HL-60 (cell line): ENCODE data around the gene TGM1.

Source experiments
- DNase-seq, 2 experiments: peaks; one replicate each; pipeline ENCODE4 v3.0.0-alpha.2; 2010 to 2020; ENCODE audit warnings: low read depth in 1 of 2, low spot score in 1 of 2
- H3K27ac ChIP-seq: fragments of 250-450 bp; sonication (Bioruptor Pico); replicated peaks from 2 replicates; pipeline ENCODE4 v1.5.1; 2020; ENCODE audit warnings: mild to moderate bottlenecking, moderate library complexity
- H3K27me3 ChIP-seq: fragments of 250-450 bp; sonication (Bioruptor Pico); 2 replicates; pipeline ENCODE4 v1.5.1; 2021; ENCODE audit warnings: mild to moderate bottlenecking, moderate library complexity; ENCODE audit not compliant: insufficient read depth, poor library complexity, severe bottlenecking
- H3K4me3 ChIP-seq: replicated peaks from 2 replicates; pipeline ENCODE4 v1.5.1; 2011; ENCODE audit warnings: mild to moderate bottlenecking, control low read depth, low read length; ENCODE audit not compliant: insufficient read depth
- CTCF ChIP-seq: IDR thresholded peaks from one replicate; pipeline ENCODE4 v1.5.1; 2011; ENCODE audit warnings: low read length, control low read depth, inconsistent platforms; ENCODE audit not compliant: insufficient read depth
- GABPA ChIP-seq: IDR thresholded peaks from 2 replicates; pipeline ENCODE4 v1.6.1; 2012; ENCODE audit warnings: low read depth
- POLR2AphosphoS5 ChIP-seq: IDR thresholded peaks from 2 replicates; pipeline ENCODE4 v1.6.1; 2012; ENCODE audit warnings: low read depth
- REST ChIP-seq: IDR thresholded peaks from 2 replicates; pipeline ENCODE4 v1.6.1; 2012; ENCODE audit warnings: low read depth; ENCODE audit not compliant: insufficient replicate concordance
- SPI1 ChIP-seq: IDR thresholded peaks from 2 replicates; pipeline ENCODE4 v1.6.1; 2012; ENCODE audit warnings: low read depth, mild to moderate bottlenecking, borderline replicate concordance
- long read RNA-seq: library from polyadenylated mRNA; unstranded; transcript quantifications from one replicate; pipeline ENCODE4 v2.0.0, GENCODE V29; 2020

TGM1 gene
- long read RNA-seq, partial matches to known transcripts: 1 of 1 reads
- long read RNA-seq, other reads (novel, unspliced or antisense): 0 of 1 reads

- DNase-seq: no peak
- no peak for TF ChIP-seq CTCF
- TF ChIP-seq GABPA: no peak
- Histone ChIP-seq H3K27me3 (no peaks in the 10 kb centered on the region), H3K4me3 (no peak within 1 kb of the TSS), H3K27ac (no peak within 1 kb of the TSS)
These were observed at the start of gene TGM1 for GRCh38 chr14:24262821-24263733. Gene TGM1 (minus strand): TSS chr14:24263177. CDS start chr14:24262352, 825 bp downstream.

GRCh38 chr14:24311837-24312615 lies 49.0 kb upstream of the TGM1 start:
- Histone ChIP-seq H3K27me3 (no peaks in the 10 kb centered on the region), H3K4me3 (peak overlapping the region; percentile 47), H3K27ac (peak overlapping the region; percentile 93)
- TF ChIP-seq GABPA (no peak), POLR2AphosphoS5 (no peak; the same call in 1 of the 2 replicates), REST (no peak), SPI1 (no peak), CTCF (no peak)
- DNase-seq: peak; percentile 61 to 70

GRCh38 chr14:24310646-24311604 lies 47.9 kb upstream of the TGM1 start, which contains the start of gene LTB4R:
Gene LTB4R (plus strand): TSS chr14:24311502. CDS start chr14:24315652, 4,150 bp downstream.
- peak; percentile 60 to 61 for DNase-seq
- Histone ChIP-seq H3K27me3 (no peaks in the 10 kb centered on the region), H3K4me3 (peak within 1 kb of the TSS; percentile 47), H3K27ac (peak within 1 kb of the TSS; percentile 93)
- no peak for TF ChIP-seq GABPA
- no peak for TF ChIP-seq SPI1
- no peak; the same call in 1 of the 2 replicates for TF ChIP-seq POLR2AphosphoS5
- TF ChIP-seq CTCF: no peak
- no peak for TF ChIP-seq REST
